IPS DF 4.7 (cell line): ENCODE results near the gene MYRF.

ENCODE experiments used
- DNase-seq: peaks from one replicate; pipeline ENCODE4 v3.0.0-alpha.2; 2013; ENCODE audit warnings: low spot score; ENCODE audit errors: extremely low read depth

MYRF gene

GRCh38 chr11:61815790-61816735, 63.6 kb downstream of the MYRF start:
- no peak for DNase-seq

GRCh38 chr11:61816736-61817455, 64.5 kb downstream of the MYRF start, which contains the start of gene FADS1:
Gene FADS1 (minus strand): TSS chr11:61817003. CDS start chr11:61816929, 74 bp downstream.
- no peak for DNase-seq

- no peak for DNase-seq
Measured at GRCh38 chr11:61817471-61818202, 65.2 kb downstream of the MYRF start.

GRCh38 chr11:61820174-61820573, 67.7 kb downstream of the MYRF start:
- no peak for DNase-seq

- DNase-seq, result no peak
Measured at GRCh38 chr11:61826930-61827570, 74.6 kb downstream of the MYRF start.

- DNase-seq, result no peak
Measured at GRCh38 chr11:61827571-61828378, 75.3 kb downstream of the MYRF start, which contains the start of gene FADS2. Gene FADS2 (plus strand): TSS chr11:61828300. CDS start chr11:61828391, 91 bp downstream.

- DNase-seq, result no peak
Measured at GRCh38 chr11:61828379-61828628, 75.9 kb downstream of the MYRF start.

- no peak for DNase-seq
Measured at GRCh38 chr11:61828629-61829407, 76.4 kb downstream of the MYRF start.

GRCh38 chr11:61829806-61830205, 77.4 kb downstream of the MYRF start:
- DNase-seq, result no peak

GRCh38 chr11:61830237-61831105, 78.0 kb downstream of the MYRF start:
- DNase-seq, result no peak

- no peak for DNase-seq
Measured at GRCh38 chr11:61832207-61832606, 79.8 kb downstream of the MYRF start.

GRCh38 chr11:61832754-61833153, 80.3 kb downstream of the MYRF start:
- no peak for DNase-seq

GRCh38 chr11:61833471-61833870, 81.0 kb downstream of the MYRF start:
- no peak for DNase-seq

- DNase-seq, result no peak
Measured at GRCh38 chr11:61833926-61834277, 81.5 kb downstream of the MYRF start.

- DNase-seq, result no peak
Measured at GRCh38 chr11:61834278-61835048, 82.0 kb downstream of the MYRF start.

GRCh38 chr11:61836193-61836592, 83.8 kb downstream of the MYRF start:
- DNase-seq, result no peak

GRCh38 chr11:61837411-61838005, 85.1 kb downstream of the MYRF start:
- DNase-seq, result no peak
